ENCODE measurements around the gene LYRM2.

- TF ChIP-seq CTCF (IDR thresholded peaks at IDR 0.05 in 2 of 3, conservative IDR thresholded peaks at IDR 0.05 in 1 of 3; ENCODE audit: borderline replicate concordance in 1 of 3, insufficient read depth in 1 of 3, low read depth in 2 of 3, low read length in 2 of 3), result no peak
- TF ChIP-seq REST (IDR thresholded peaks at IDR 0.05; ENCODE audit: low read depth), result no peak
- no peak for TF ChIP-seq ZNF274 (IDR thresholded peaks at IDR 0.05; ENCODE audit: low read depth, low read length)
- TF ChIP-seq POLR2A (IDR thresholded peaks at IDR 0.05; ENCODE audit: borderline replicate concordance, extremely low read depth, insufficient read depth, insufficient read length), result no peak
Measured at GRCh38 chr6:89680551-89680950, 42.0 kb upstream of the LYRM2 start.

All from HCT116 (cell line).